ENCODE data around the gene C11orf42.

C11orf42 gene

DNA sequence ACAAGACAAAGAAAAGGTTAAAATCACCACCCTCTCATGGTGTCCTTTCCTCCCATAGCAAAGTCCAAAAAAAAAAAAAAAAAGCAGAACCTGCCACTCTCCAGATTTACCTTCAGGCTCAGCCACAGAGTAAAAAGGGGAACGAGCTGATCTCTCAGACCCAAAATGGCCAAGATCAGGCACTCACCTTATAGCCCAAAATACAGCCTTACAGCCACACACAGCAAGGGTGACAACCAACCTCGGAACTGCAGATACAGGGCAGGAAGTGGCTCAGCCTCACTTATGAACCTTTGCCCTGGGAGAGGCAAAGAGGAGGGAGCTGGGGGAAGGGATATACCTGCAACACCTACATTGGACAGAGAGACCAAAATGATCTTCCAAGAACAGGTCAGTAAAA lies 24.6 kb downstream of the C11orf42 start:
- Histone ChIP-seq H3K4me3 (ENCODE audit: low read depth, low read length) (no peak overlapping the region), H3K27ac (ENCODE audit: extremely low read depth, low read depth, low read length) (no peak overlapping the region), H3K4me1 (ENCODE audit: control insufficient read depth, insufficient read depth, low read length) (no peaks in the 10 kb centered on the region), H3K36me3 (ENCODE audit: control insufficient read depth in 2 of 2, insufficient read depth in 1 of 2, low read length in 2 of 2) (no peaks in the 10 kb centered on the region), H3K9me3 (ENCODE audit: control insufficient read depth, insufficient read depth, low read depth, low read length) (no peaks in the 10 kb centered on the region)
- TF ChIP-seq ZNF416 (tag by site-specific recombination; IDR thresholded peaks at IDR 0.05): no peak
- no peak for TF ChIP-seq BCL11B (tag by site-specific recombination; IDR thresholded peaks at IDR 0.05; ENCODE audit: low read depth)
- TF ChIP-seq ZNF558 (tag by site-specific recombination; IDR thresholded peaks at IDR 0.05): no peak
- TF ChIP-seq, protein P1, sequence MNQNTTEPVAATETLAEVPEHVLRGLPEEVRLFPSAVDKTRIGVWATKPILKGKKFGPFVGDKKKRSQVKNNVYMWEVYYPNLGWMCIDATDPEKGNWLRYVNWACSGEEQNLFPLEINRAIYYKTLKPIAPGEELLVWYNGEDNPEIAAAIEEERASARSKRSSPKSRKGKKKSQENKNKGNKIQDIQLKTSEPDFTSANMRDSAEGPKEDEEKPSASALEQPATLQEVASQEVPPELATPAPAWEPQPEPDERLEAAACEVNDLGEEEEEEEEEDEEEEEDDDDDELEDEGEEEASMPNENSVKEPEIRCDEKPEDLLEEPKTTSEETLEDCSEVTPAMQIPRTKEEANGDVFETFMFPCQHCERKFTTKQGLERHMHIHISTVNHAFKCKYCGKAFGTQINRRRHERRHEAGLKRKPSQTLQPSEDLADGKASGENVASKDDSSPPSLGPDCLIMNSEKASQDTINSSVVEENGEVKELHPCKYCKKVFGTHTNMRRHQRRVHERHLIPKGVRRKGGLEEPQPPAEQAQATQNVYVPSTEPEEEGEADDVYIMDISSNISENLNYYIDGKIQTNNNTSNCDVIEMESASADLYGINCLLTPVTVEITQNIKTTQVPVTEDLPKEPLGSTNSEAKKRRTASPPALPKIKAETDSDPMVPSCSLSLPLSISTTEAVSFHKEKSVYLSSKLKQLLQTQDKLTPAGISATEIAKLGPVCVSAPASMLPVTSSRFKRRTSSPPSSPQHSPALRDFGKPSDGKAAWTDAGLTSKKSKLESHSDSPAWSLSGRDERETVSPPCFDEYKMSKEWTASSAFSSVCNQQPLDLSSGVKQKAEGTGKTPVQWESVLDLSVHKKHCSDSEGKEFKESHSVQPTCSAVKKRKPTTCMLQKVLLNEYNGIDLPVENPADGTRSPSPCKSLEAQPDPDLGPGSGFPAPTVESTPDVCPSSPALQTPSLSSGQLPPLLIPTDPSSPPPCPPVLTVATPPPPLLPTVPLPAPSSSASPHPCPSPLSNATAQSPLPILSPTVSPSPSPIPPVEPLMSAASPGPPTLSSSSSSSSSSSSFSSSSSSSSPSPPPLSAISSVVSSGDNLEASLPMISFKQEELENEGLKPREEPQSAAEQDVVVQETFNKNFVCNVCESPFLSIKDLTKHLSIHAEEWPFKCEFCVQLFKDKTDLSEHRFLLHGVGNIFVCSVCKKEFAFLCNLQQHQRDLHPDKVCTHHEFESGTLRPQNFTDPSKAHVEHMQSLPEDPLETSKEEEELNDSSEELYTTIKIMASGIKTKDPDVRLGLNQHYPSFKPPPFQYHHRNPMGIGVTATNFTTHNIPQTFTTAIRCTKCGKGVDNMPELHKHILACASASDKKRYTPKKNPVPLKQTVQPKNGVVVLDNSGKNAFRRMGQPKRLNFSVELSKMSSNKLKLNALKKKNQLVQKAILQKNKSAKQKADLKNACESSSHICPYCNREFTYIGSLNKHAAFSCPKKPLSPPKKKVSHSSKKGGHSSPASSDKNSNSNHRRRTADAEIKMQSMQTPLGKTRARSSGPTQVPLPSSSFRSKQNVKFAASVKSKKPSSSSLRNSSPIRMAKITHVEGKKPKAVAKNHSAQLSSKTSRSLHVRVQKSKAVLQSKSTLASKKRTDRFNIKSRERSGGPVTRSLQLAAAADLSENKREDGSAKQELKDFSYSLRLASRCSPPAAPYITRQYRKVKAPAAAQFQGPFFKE (tag by site-specific recombination; IDR thresholded peaks at IDR 0.05; ENCODE audit: borderline replicate concordance): no peak
- TF ChIP-seq ZNF837 (tag by site-specific recombination; IDR thresholded peaks at IDR 0.05): no peak
- TF ChIP-seq ZNF292 (tag by site-specific recombination; IDR thresholded peaks at IDR 0.05; ENCODE audit: borderline replicate concordance, low read depth): no peak
- TF ChIP-seq ZNF560 (tag by site-specific recombination; IDR thresholded peaks at IDR 0.05; ENCODE audit: borderline replicate concordance): no peak
- no peak for TF ChIP-seq ZNF433 (tag by site-specific recombination; IDR thresholded peaks at IDR 0.05; ENCODE audit: low read depth)
- no peak for TF ChIP-seq ZNF670 (tag by site-specific recombination; IDR thresholded peaks at IDR 0.05; ENCODE audit: low read depth)
- no peak for TF ChIP-seq ZNF426 (tag by site-specific recombination; IDR thresholded peaks at IDR 0.05)
- no peak for TF ChIP-seq ZBTB1 (tag by site-specific recombination; IDR thresholded peaks at IDR 0.05)
- TF ChIP-seq, protein P2, sequence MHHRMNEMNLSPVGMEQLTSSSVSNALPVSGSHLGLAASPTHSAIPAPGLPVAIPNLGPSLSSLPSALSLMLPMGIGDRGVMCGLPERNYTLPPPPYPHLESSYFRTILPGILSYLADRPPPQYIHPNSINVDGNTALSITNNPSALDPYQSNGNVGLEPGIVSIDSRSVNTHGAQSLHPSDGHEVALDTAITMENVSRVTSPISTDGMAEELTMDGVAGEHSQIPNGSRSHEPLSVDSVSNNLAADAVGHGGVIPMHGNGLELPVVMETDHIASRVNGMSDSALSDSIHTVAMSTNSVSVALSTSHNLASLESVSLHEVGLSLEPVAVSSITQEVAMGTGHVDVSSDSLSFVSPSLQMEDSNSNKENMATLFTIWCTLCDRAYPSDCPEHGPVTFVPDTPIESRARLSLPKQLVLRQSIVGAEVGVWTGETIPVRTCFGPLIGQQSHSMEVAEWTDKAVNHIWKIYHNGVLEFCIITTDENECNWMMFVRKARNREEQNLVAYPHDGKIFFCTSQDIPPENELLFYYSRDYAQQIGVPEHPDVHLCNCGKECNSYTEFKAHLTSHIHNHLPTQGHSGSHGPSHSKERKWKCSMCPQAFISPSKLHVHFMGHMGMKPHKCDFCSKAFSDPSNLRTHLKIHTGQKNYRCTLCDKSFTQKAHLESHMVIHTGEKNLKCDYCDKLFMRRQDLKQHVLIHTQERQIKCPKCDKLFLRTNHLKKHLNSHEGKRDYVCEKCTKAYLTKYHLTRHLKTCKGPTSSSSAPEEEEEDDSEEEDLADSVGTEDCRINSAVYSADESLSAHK (tag by site-specific recombination; IDR thresholded peaks at IDR 0.05): no peak
- CTCF ChIA-PET: interaction anchor here (0.7 to 1.2 kb wide), 2 partner anchors 21 to 627 kb away, joined by 3 read pairs; no protein-coding TSS in a partner anchor
- POLR2A ChIA-PET: no interaction called here

DNA sequence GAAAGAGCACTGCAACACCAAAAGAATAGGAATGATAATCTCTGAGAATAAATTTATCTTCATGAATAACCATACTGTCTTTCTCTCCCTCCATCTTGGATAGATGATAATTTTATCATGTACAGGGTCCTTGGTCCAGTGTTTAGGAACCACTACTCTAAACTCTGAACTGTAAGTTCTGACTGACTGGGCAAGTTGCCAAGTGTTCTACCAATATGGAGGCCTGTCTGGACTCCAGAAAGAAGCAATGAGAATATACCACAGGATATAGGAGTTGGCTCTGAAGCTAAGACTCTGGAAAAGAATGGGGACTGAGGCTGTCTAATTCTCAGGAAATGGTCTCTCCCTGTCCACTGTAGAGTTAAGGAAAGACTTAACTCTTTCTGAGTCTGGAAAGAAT lies 27.5 kb downstream of the C11orf42 start:
- Histone ChIP-seq H3K27ac (ENCODE audit: extremely low read depth, low read depth, low read length) (no peak overlapping the region), H3K4me1 (ENCODE audit: control insufficient read depth, insufficient read depth, low read length) (no peaks in the 10 kb centered on the region), H3K9me3 (ENCODE audit: control insufficient read depth, insufficient read depth, low read depth, low read length) (no peaks in the 10 kb centered on the region), H3K36me3 (ENCODE audit: control insufficient read depth in 2 of 2, insufficient read depth in 1 of 2, low read length in 2 of 2) (no peaks in the 10 kb centered on the region), H3K4me3 (ENCODE audit: low read depth, low read length) (no peak overlapping the region)
- ChIA-PET CTCF (no interaction called here), POLR2A (interaction anchor here (0.9 kb wide), 1 partner anchor 451 kb away, joined by 3 read pairs; the partner anchor contains the start of gene MRPL17)
- TF ChIP-seq, protein P3, sequence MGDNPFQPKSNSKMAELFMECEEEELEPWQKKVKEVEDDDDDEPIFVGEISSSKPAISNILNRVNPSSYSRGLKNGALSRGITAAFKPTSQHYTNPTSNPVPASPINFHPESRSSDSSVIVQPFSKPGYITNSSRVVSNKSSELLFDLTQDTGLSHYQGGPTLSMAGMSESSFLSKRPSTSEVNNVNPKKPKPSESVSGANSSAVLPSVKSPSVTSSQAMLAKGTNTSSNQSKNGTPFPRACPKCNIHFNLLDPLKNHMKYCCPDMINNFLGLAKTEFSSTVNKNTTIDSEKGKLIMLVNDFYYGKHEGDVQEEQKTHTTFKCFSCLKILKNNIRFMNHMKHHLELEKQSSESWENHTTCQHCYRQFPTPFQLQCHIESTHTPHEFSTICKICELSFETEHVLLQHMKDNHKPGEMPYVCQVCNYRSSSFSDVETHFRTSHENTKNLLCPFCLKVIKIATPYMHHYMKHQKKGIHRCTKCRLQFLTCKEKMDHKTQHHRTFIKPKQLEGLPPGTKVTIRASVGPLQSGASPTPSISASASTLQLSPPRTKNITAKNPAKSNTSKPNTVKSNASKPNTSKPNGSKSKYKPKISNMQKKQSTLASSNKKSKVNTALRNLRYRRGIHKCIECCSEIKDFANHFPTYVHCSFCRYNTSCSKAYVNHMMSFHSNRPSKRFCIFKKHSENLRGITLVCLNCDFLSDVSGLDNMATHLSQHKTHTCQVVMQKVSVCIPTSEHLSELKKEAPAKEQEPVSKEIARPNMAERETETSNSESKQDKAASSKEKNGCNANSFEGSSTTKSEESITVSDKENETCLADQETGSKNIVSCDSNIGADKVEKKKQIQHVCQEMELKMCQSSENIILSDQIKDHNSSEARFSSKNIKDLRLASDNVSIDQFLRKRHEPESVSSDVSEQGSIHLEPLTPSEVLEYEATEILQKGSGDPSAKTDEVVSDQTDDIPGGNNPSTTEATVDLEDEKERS (tag by site-specific recombination; IDR thresholded peaks at IDR 0.05): no peak
- TF ChIP-seq, protein P4, sequence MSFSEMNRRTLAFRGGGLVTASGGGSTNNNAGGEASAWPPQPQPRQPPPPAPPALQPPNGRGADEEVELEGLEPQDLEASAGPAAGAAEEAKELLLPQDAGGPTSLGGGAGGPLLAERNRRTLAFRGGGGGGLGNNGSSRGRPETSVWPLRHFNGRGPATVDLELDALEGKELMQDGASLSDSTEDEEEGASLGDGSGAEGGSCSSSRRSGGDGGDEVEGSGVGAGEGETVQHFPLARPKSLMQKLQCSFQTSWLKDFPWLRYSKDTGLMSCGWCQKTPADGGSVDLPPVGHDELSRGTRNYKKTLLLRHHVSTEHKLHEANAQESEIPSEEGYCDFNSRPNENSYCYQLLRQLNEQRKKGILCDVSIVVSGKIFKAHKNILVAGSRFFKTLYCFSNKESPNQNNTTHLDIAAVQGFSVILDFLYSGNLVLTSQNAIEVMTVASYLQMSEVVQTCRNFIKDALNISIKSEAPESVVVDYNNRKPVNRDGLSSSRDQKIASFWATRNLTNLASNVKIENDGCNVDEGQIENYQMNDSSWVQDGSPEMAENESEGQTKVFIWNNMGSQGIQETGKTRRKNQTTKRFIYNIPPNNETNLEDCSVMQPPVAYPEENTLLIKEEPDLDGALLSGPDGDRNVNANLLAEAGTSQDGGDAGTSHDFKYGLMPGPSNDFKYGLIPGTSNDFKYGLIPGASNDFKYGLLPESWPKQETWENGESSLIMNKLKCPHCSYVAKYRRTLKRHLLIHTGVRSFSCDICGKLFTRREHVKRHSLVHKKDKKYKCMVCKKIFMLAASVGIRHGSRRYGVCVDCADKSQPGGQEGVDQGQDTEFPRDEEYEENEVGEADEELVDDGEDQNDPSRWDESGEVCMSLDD (tag by site-specific recombination; IDR thresholded peaks at IDR 0.05): no peak
- TF ChIP-seq, protein P5, sequence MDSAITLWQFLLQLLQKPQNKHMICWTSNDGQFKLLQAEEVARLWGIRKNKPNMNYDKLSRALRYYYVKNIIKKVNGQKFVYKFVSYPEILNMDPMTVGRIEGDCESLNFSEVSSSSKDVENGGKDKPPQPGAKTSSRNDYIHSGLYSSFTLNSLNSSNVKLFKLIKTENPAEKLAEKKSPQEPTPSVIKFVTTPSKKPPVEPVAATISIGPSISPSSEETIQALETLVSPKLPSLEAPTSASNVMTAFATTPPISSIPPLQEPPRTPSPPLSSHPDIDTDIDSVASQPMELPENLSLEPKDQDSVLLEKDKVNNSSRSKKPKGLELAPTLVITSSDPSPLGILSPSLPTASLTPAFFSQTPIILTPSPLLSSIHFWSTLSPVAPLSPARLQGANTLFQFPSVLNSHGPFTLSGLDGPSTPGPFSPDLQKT (IDR thresholded peaks at IDR 0.05; ENCODE audit: borderline replicate concordance, low read depth, low read length): no peak
- TF ChIP-seq, protein P6, sequence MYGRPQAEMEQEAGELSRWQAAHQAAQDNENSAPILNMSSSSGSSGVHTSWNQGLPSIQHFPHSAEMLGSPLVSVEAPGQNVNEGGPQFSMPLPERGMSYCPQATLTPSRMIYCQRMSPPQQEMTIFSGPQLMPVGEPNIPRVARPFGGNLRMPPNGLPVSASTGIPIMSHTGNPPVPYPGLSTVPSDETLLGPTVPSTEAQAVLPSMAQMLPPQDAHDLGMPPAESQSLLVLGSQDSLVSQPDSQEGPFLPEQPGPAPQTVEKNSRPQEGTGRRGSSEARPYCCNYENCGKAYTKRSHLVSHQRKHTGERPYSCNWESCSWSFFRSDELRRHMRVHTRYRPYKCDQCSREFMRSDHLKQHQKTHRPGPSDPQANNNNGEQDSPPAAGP (tag by site-specific recombination; IDR thresholded peaks at IDR 0.05): no peak
- TF ChIP-seq ZNF561 (tag by site-specific recombination; IDR thresholded peaks at IDR 0.05; ENCODE audit: borderline replicate concordance) (no peak), ZNF555 (tag by site-specific recombination; conservative IDR thresholded peaks at IDR 0.05) (no peak)

Measured in HEK293 (cell line).